Activated naive CD4-positive, alpha-beta T cell (primary cell): ENCODE measurements around the gene ZNF22.

Source experiments
- DNase-seq, 4 experiments: peaks; one replicate each; lab custom pipeline; 2025; lab: John Stamatoyannopoulos, UW

The ZNF22 gene

GRCh38 chr10:45000752-45001380 lies at the start of gene ZNF22:
Gene ZNF22, plus strand, starts transcription at chr10:45000923. Its CDS starts 2,446 bp downstream, at chr10:45003369.
- DNase-seq, result peak; percentile 22 to 70 (median 42)

GRCh38 chr10:44951576-44952226 lies 49.0 kb upstream of the ZNF22 start:
- DNase-seq, result no peak

GRCh38 chr10:44952779-44953231 lies 47.9 kb upstream of the ZNF22 start:
- no peak for DNase-seq

- DNase-seq, result no peak
These were observed 46.7 kb upstream of the ZNF22 start for GRCh38 chr10:44954042-44954441.

GRCh38 chr10:44954962-44955361 lies 45.8 kb upstream of the ZNF22 start:
- DNase-seq, result no peak

GRCh38 chr10:44955413-44956070 lies 45.2 kb upstream of the ZNF22 start:
- DNase-seq, result no peak

GRCh38 chr10:44956226-44956625 lies 44.5 kb upstream of the ZNF22 start:
- DNase-seq, result no peak

GRCh38 chr10:44956717-44957706 lies 43.7 kb upstream of the ZNF22 start:
- DNase-seq, result no peak

GRCh38 chr10:44958196-44958897 lies 42.4 kb upstream of the ZNF22 start:
- no peak for DNase-seq

GRCh38 chr10:44958898-44959246 lies 41.9 kb upstream of the ZNF22 start:
- no peak for DNase-seq

GRCh38 chr10:44959247-44960087 lies 41.3 kb upstream of the ZNF22 start, which contains the start of gene RASSF4:
Gene RASSF4, plus strand, starts transcription at chr10:44959802. Its CDS starts 10,401 bp downstream, at chr10:44970203.
- DNase-seq, result peak; percentile 62 to 90 (median 82)

- no peak for DNase-seq
These were observed 40.6 kb upstream of the ZNF22 start for GRCh38 chr10:44960088-44960460.

GRCh38 chr10:44960482-44961229 lies 40.1 kb upstream of the ZNF22 start:
- DNase-seq, result no peak

- DNase-seq, result no peak
These were observed 39.5 kb upstream of the ZNF22 start for GRCh38 chr10:44961230-44961571.

- no peak for DNase-seq
These were observed 38.6 kb upstream of the ZNF22 start for GRCh38 chr10:44961931-44962750.

GRCh38 chr10:44962870-44963738 lies 37.6 kb upstream of the ZNF22 start:
- no peak for DNase-seq

- DNase-seq, result no peak
These were observed 36.7 kb upstream of the ZNF22 start for GRCh38 chr10:44963772-44964633.
